Astrocyte (in vitro differentiated cells and primary cell): ENCODE results near the gene CEP89. TPM values are rescaled to one million over a fixed set of nuclear protein-coding genes. Genes with fewer than 3 reads are reported as not detected.
"Not testable (repeated sequence)": the region's sequence is repeated elsewhere in the genome, so short reads cannot be mapped to it uniquely, and the experiment has no call there.

Experiments
- DNase-seq: peaks from one replicate; pipeline ENCODE4 v3.0.0-alpha.2; 2010; ENCODE audit warnings: low read depth
- FAIRE-seq: peaks from 2 replicates; lab custom pipeline; 2011; peaks lifted over from hg19 to GRCh38; lab: Jason Lieb, UNC
- H2AFZ ChIP-seq: 2 replicates; pipeline ENCODE4 v1.6.0; 2012; ENCODE audit warnings: low read depth, low read length, inconsistent platforms
- H3K27ac ChIP-seq: 2 replicates; pipeline ENCODE4 v1.5.1; 2011; ENCODE audit warnings: low read depth, low read length, inconsistent platforms
- H3K27me3 ChIP-seq: 2 replicates; pipeline ENCODE4 v1.6.0; 2011; ENCODE audit warnings: low read length, inconsistent platforms; ENCODE audit not compliant: insufficient read depth
- H3K36me3 ChIP-seq: 2 replicates; pipeline ENCODE4 v1.5.1; 2011; ENCODE audit warnings: low read length, inconsistent platforms; ENCODE audit not compliant: insufficient read depth
- H3K4me1 ChIP-seq: 2 replicates; pipeline ENCODE4 v1.5.1; 2011; ENCODE audit warnings: low read length, inconsistent platforms; ENCODE audit not compliant: insufficient read depth
- H3K4me2 ChIP-seq: 2 replicates; pipeline ENCODE4 v1.6.0; 2012; ENCODE audit warnings: low read length, inconsistent platforms
- H3K4me3 ChIP-seq: 2 replicates; pipeline ENCODE4 v1.5.1; 2011; ENCODE audit warnings: low read depth, mild to moderate bottlenecking, low read length, inconsistent platforms; ENCODE audit not compliant: insufficient read depth
- H3K79me2 ChIP-seq: 2 replicates; pipeline ENCODE4 v1.6.0; 2012; ENCODE audit warnings: mild to moderate bottlenecking, low read length, inconsistent platforms; ENCODE audit not compliant: insufficient read depth
- H3K9ac ChIP-seq: 2 replicates; pipeline ENCODE4 v1.6.0; 2012; ENCODE audit warnings: mild to moderate bottlenecking, low read length, inconsistent platforms
- H3K9me3 ChIP-seq: 2 replicates; pipeline ENCODE4 v1.5.1; 2012; ENCODE audit warnings: low read depth, mild to moderate bottlenecking, low read length, inconsistent platforms; ENCODE audit not compliant: insufficient read depth
- H4K20me1 ChIP-seq: 2 replicates; pipeline ENCODE4 v1.6.0; 2012; ENCODE audit warnings: low read length, inconsistent platforms; ENCODE audit not compliant: insufficient read depth
- H3K27ac Mint-ChIP-seq: one replicate; pipeline ENCODE4 v1.8.0; 2021; ENCODE audit warnings: mild to moderate bottlenecking, mixed read lengths; ENCODE audit not compliant: unreplicated experiment
- H3K27me3 Mint-ChIP-seq: one replicate; pipeline ENCODE4 v1.8.0; 2021; ENCODE audit warnings: low read depth, mixed read lengths; ENCODE audit not compliant: unreplicated experiment
- H3K36me3 Mint-ChIP-seq: one replicate; pipeline ENCODE4 v1.8.0; 2021; ENCODE audit warnings: low read depth, mixed read lengths; ENCODE audit not compliant: unreplicated experiment
- H3K4me1 Mint-ChIP-seq: one replicate; pipeline ENCODE4 v1.8.0; 2021; ENCODE audit warnings: low read depth, mixed read lengths; ENCODE audit not compliant: unreplicated experiment
- H3K4me3 Mint-ChIP-seq: one replicate; pipeline ENCODE4 v1.8.0; 2021; ENCODE audit warnings: mild to moderate bottlenecking, moderate library complexity, mixed read lengths; ENCODE audit not compliant: unreplicated experiment
- H3K9me3 Mint-ChIP-seq: one replicate; pipeline ENCODE4 v1.8.0; 2021; ENCODE audit warnings: mild to moderate bottlenecking, mixed read lengths; ENCODE audit not compliant: unreplicated experiment
- CTCF ChIP-seq: IDR thresholded peaks from 2 replicates; pipeline ENCODE4 v1.5.1; 2011; ENCODE audit warnings: low read depth, mild to moderate bottlenecking, inconsistent platforms, low read length, moderate library complexity; ENCODE audit not compliant: insufficient read depth
- EZH2 ChIP-seq: IDR thresholded peaks from 2 replicates; pipeline ENCODE4 v1.6.1; 2012; ENCODE audit warnings: mild to moderate bottlenecking, low read length, inconsistent platforms; ENCODE audit not compliant: insufficient read depth
- total RNA-seq: library from RNA; stranded (reverse); gene quantifications from 2 replicates; pipeline ENCODE4 v1.2.1, GENCODE V29; 2021

CEP89 gene
- total RNA-seq, 1 donor from 2014 or later, result 28.3 TPM

GRCh38 chr19:32966750-32967149 lies 5.0 kb downstream of the CEP89 start:
- DNase-seq (no peak), FAIRE-seq (no peak)
- Histone ChIP-seq H4K20me1 (peaks cover 24% of the 10 kb centered on the region), H3K27ac (no peak overlapping the region), H3K27me3 (no peaks in the 10 kb centered on the region), H3K4me2 (no peak overlapping the region), H3K4me3 (no peak overlapping the region), H3K79me2 (peaks cover 34% of the 10 kb centered on the region), H3K9me3 (no peaks in the 10 kb centered on the region), H3K36me3 (peaks cover 13% of the 10 kb centered on the region), H2AFZ (no peak overlapping the region), H3K9ac (no peak overlapping the region), H3K4me1 (peaks cover 6% of the 10 kb centered on the region)
- no peak for TF ChIP-seq EZH2
- TF ChIP-seq CTCF, result no peak
- Mint-ChIP-seq H3K36me3 (peaks cover 17% of the 10 kb centered on the region), H3K27me3 (no peaks in the 10 kb centered on the region), H3K9me3 (no peaks in the 10 kb centered on the region), H3K27ac (no peak overlapping the region), H3K4me3 (no peak overlapping the region), H3K4me1 (peaks cover 3% of the 10 kb centered on the region)

DNA sequence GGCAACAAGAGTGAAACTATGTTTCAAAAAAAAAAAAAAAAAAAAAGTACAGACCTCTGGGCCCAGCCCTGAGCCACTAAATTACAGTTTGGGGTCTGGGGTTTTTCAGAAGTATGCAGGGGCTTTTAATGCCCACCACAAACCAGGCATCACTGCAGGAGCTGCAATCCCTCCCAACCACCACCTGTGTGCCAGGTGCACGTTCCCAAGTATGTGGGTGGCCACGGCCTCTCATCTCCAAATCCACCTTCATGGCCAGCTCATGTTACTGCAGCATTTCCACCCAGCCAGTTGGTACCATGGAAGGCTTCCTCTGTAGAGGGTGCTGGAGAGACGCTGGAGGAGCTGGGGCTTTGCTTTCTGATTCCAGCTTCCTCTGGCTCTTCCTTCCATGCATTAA lies 26.5 kb downstream of the CEP89 start:
- Mint-ChIP-seq H3K27me3 (no peaks in the 10 kb centered on the region), H3K4me3 (no peak overlapping the region), H3K27ac (no peak overlapping the region), H3K36me3 (peaks cover 23% of the 10 kb centered on the region), H3K9me3 (no peaks in the 10 kb centered on the region), H3K4me1 (no peaks in the 10 kb centered on the region)
- no peak for TF ChIP-seq EZH2
- no peak for TF ChIP-seq CTCF
- H3K4me2 ChIP-seq, result no peak overlapping the region
- no peaks in the 10 kb centered on the region for H3K4me1 ChIP-seq
- DNase-seq (no peak), FAIRE-seq (no peak)
- no peak overlapping the region for H2AFZ ChIP-seq
- H3K27me3 ChIP-seq, result no peaks in the 10 kb centered on the region
- no peaks in the 10 kb centered on the region for H3K9me3 ChIP-seq
- no peak overlapping the region for H3K27ac ChIP-seq
- H4K20me1 ChIP-seq, result no peaks in the 10 kb centered on the region
- no peaks in the 10 kb centered on the region for H3K36me3 ChIP-seq
- H3K79me2 ChIP-seq, result no peaks in the 10 kb centered on the region
- no peak overlapping the region for H3K4me3 ChIP-seq
- no peak overlapping the region for H3K9ac ChIP-seq

- not testable (repeated sequence) for H3K27ac Mint-ChIP-seq, FAIRE-seq, H3K9me3 Mint-ChIP-seq
Measured at GRCh38 chr19:32941273-32941672, 30.5 kb downstream of the CEP89 start.

More at GRCh38 chr19:32941273-32941672, 30.5 kb downstream of the CEP89 start:
- H3K36me3 ChIP-seq, H3K4me1 Mint-ChIP-seq, H3K79me2 ChIP-seq, H2AFZ ChIP-seq, H3K27ac ChIP-seq, DNase-seq, H3K4me3 ChIP-seq, H3K4me3 Mint-ChIP-seq, H4K20me1 ChIP-seq, H3K9me3 ChIP-seq, H3K27me3 Mint-ChIP-seq, H3K4me2 ChIP-seq, H3K27me3 ChIP-seq, H3K9ac ChIP-seq, H3K4me1 ChIP-seq: not testable (repeated sequence)
- peaks cover 14% of the 10 kb centered on the region for H3K36me3 Mint-ChIP-seq
